Endothelial cell of umbilical vein (primary cell): ENCODE data around the gene ACP1. TPM values are rescaled to one million over a fixed set of nuclear protein-coding genes. Genes with fewer than 3 reads are reported as not detected.

Experiments used
- BruUV-seq: library from RNA; stranded (reverse); fragments of 400-500 nt; replicated peaks from 2 replicates; lab custom pipeline; 2021; lab: Mats Ljungman, UMichigan
- CTCF ChIA-PET: fragments of 300-600, 350-600 bp; sonication (Branson Sonifier 250); formaldehyde crosslinking; loops from one replicate; lab custom pipeline; 2021; ENCODE audit warnings: antibody characterized with exemption, inconsistent platforms; lab: Charles Lee
- POLR2A ChIA-PET: fragments of 300-600, 350-600 bp; sonication (Branson Sonifier 250); formaldehyde crosslinking; loops from one replicate; lab custom pipeline; 2021; ENCODE audit warnings: antibody characterized with exemption, inconsistent platforms; lab: Charles Lee
- DNase-seq: peaks from one replicate; pipeline ENCODE4 v3.0.0-alpha.2; 2011; ENCODE audit warnings: low read depth, low spot score
- FAIRE-seq: peaks from 2 replicates; lab custom pipeline; 2011; peaks lifted over from hg19 to GRCh38; lab: Jason Lieb, UNC
- H2AFZ ChIP-seq: 2 replicates; pipeline ENCODE4 v1.6.0; 2012; ENCODE audit warnings: low read depth, low read length, control low read depth, inconsistent platforms
- H3K27ac ChIP-seq: 2 replicates; pipeline ENCODE4 v1.5.1; 2011; ENCODE audit warnings: low read depth, mild to moderate bottlenecking, control low read depth, low read length, moderate library complexity; ENCODE audit not compliant: insufficient read depth
- H3K27me3 ChIP-seq, 2 experiments: 2 replicates each; pipeline versions ENCODE4 v1.6.0 to v1.6.1; 2011; ENCODE audit warnings: low read length in 2 of 2, mixed read lengths in 1 of 2; ENCODE audit not compliant: control insufficient read depth in 2 of 2, insufficient read depth in 2 of 2
- H3K36me3 ChIP-seq, 2 experiments: 2 replicates in 1 of 2; 3 replicates in 1 of 2; pipeline ENCODE4 v1.5.1; 2011; ENCODE audit warnings: low read length in 2 of 2, mild to moderate bottlenecking in 1 of 2, moderate library complexity in 1 of 2; ENCODE audit not compliant: control insufficient read depth in 2 of 2, insufficient read depth in 2 of 2; ENCODE audit errors: extremely low read depth in 1 of 2
- H3K4me1 ChIP-seq: 3 replicates; pipeline ENCODE4 v1.5.1; 2011; ENCODE audit warnings: mild to moderate bottlenecking, low read length; ENCODE audit not compliant: control insufficient read depth, insufficient read depth; ENCODE audit errors: extremely low read depth
- H3K4me2 ChIP-seq: 2 replicates; pipeline ENCODE4 v1.6.1; 2011; ENCODE audit warnings: low read length, control low read depth, mixed read lengths; ENCODE audit not compliant: insufficient read depth
- H3K4me3 ChIP-seq, 3 experiments: fragments of 200-600 bp in 1 of 3; sonication (generic), shearing (Covaris generic) in 1 of 3; replicated peaks in 1 of 3; 2 replicates each; pipeline ENCODE4 v1.5.1; 2011 to 2016; ENCODE audit warnings: control low read depth in 3 of 3, low read length in 3 of 3, mild to moderate bottlenecking in 2 of 3, inconsistent platforms in 1 of 3, low read depth in 1 of 3, moderate library complexity in 1 of 3; ENCODE audit not compliant: insufficient read depth in 1 of 3
- H3K79me2 ChIP-seq: 2 replicates; pipeline ENCODE4 v1.6.0; 2012; ENCODE audit warnings: low read length, inconsistent platforms; ENCODE audit not compliant: control insufficient read depth, insufficient read depth
- H3K9ac ChIP-seq: replicated peaks from 2 replicates; pipeline ENCODE3; 2011; ENCODE audit warnings: low read length, control low read depth; ENCODE audit not compliant: insufficient read depth; ENCODE audit errors: extremely low read depth
- H3K9me1 ChIP-seq: replicated peaks from 3 replicates; pipeline ENCODE4 v1.6.0; 2011; ENCODE audit warnings: mild to moderate bottlenecking, low read length; ENCODE audit not compliant: control insufficient read depth, insufficient read depth; ENCODE audit errors: extremely low read depth
- H3K9me3 ChIP-seq: replicated peaks from 2 replicates; pipeline ENCODE4 v1.5.1; 2012; ENCODE audit warnings: low read length, inconsistent platforms; ENCODE audit not compliant: control insufficient read depth, insufficient read depth
- H4K20me1 ChIP-seq: replicated peaks from 2 replicates; pipeline ENCODE3; 2011; ENCODE audit warnings: mild to moderate bottlenecking, low read length; ENCODE audit not compliant: control insufficient read depth, insufficient read depth; ENCODE audit errors: extremely low read depth
- EZH2 ChIP-seq: IDR thresholded peaks from 2 replicates; pipeline ENCODE4 v1.6.1; 2012; ENCODE audit warnings: borderline replicate concordance, low read depth, mild to moderate bottlenecking, moderate library complexity, low read length, inconsistent platforms; ENCODE audit not compliant: severe bottlenecking
- FOS ChIP-seq: IDR thresholded peaks from 2 replicates; pipeline ENCODE4 v1.6.1; 2011; ENCODE audit warnings: mild to moderate bottlenecking, low read length, moderate library complexity, borderline replicate concordance; ENCODE audit not compliant: insufficient read depth
- GATA2 ChIP-seq: IDR thresholded peaks from 2 replicates; pipeline ENCODE4 v1.7.0; 2011; ENCODE audit warnings: low read depth, mild to moderate bottlenecking, moderate library complexity, mixed read lengths, low read length; ENCODE audit not compliant: insufficient read length, insufficient read depth
- MYC ChIP-seq: IDR thresholded peaks from one replicate; pipeline ENCODE4 v1.6.1; 2011; ENCODE audit warnings: mild to moderate bottlenecking, low read depth, low read length
- POLR2A ChIP-seq: IDR thresholded peaks from 2 replicates; pipeline ENCODE4 v1.6.1; 2012; ENCODE audit warnings: low read depth, mild to moderate bottlenecking, control low read depth, low read length
- POLR2AphosphoS5 ChIP-seq: IDR thresholded peaks from 2 replicates; pipeline ENCODE4 v1.6.1; 2012; ENCODE audit warnings: low read depth, mild to moderate bottlenecking, control low read depth, low read length, moderate library complexity; ENCODE audit not compliant: insufficient read depth
- dilution Hi-C: fragments of 300-500 bp; cut with MboI; formaldehyde crosslinking; loops from one replicate; pipeline ENCODE4 v1.15.0; 2019; ENCODE audit warnings: low sequenced_read_pairs; ENCODE audit not compliant: extremely low pct_ligation_motif_present
- intact Hi-C: fragments of 100-400 bp; cut with micrococcal nuclease; formaldehyde crosslinking; loops from one replicate; pipeline ENCODE4 v1.10.0; 2022
- polyA plus RNA-seq, 4 experiments: library from polyadenylated mRNA; depleted of rRNA in 3 of 4; stranded (reverse) in 3 of 4; unstranded in 1 of 4; fragments of >200 nt; gene quantifications; 2 replicates each; pipeline versions ENCODE4 v1.2.1 to v1.2.3, GENCODE V29; 2011 to 2012; ENCODE audit warnings: missing spikeins in 1 of 4
- total RNA-seq: library from RNA; stranded (reverse); gene quantifications from 2 replicates; pipeline ENCODE4 v1.2.3, GENCODE V29; 2021
- TF ChIP-seq, protein P1 (sequence below): IDR thresholded peaks from 2 replicates; pipeline ENCODE4 v1.6.1; 2011; ENCODE audit not compliant: insufficient read depth, insufficient read length

ACP1 gene
- total and polyA plus RNA-seq, 2 donors (not counting 3 experiments of a cell fraction or from before 2014, with no cell fraction given): 63.4 to 80.2 TPM

DNA sequence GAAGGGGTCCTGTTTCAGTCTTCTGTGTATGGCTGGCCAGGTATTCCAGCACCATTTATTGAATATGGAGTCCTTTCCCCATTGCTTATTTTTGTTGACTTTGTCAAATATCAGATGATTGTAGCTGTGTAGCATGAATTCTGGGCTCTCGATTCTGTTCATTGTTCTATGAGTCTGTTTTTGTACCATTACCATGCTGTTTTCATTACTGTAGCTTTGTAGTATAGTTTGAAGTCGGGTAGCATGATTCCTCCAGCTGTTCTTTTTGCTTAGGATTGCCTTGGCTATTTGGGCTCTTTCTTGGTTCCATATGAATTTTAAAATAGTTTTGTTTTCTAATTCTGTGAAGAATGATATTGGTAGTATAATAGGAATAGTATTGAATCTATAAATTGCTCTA, 6.9 kb upstream of the ACP1 start:
- TF ChIP-seq FOS (no peak), MYC (no peak)
- ChIA-PET CTCF (no interaction called here), POLR2A (no interaction called here)
- no peak for FAIRE-seq
- Histone ChIP-seq H3K9ac (no peak overlapping the region), H3K9me3 (no peaks in the 10 kb centered on the region), H3K4me2 (no peak overlapping the region), H3K79me2 (no peaks in the 10 kb centered on the region), H2AFZ (no peak overlapping the region), H3K9me1 (no peaks in the 10 kb centered on the region), H3K27ac (no peak overlapping the region), H3K36me3 (no peaks in the 10 kb centered on the region), H4K20me1 (peaks cover 2% of the 10 kb centered on the region), H3K27me3 (no peaks in the 10 kb centered on the region), H3K4me3 (no peak overlapping the region), H3K4me1 (no peaks in the 10 kb centered on the region)
- dilution Hi-C loops: no loop called here
- DNase-seq: no peak
- intact Hi-C loops: no loop called here
- no TSS peak for BruUV-seq

DNA sequence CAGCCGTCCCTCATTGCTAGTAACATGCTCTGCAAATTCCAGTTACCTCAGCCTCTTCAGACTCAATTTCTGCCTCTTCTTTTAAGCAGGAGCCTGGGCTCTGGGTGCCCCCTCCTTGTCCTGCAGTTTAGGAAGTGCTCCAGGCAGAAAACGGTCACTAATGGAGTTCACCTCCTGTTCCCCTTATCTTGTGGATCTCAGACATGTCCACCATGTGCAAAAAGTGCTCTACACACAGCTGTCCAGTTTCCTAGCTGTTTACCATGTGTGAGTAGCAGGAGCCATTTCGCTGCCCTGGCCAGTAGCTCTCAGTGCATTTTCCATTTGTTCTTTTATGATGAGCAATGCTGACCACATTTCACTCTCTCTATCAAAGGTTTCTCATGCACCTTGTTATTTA, 5.8 kb upstream of the ACP1 start:
- no peak overlapping the region for H3K27ac ChIP-seq
- ChIA-PET POLR2A (interaction anchor here (1.0 kb wide), 1 partner anchor 11 kb away, joined by 3 read pairs; no protein-coding TSS in a partner anchor), CTCF (no interaction called here)
- H4K20me1 ChIP-seq: peaks cover 2% of the 10 kb centered on the region
- peaks cover 4% of the 10 kb centered on the region for H3K4me1 ChIP-seq
- no peaks in the 10 kb centered on the region for H3K27me3 ChIP-seq
- dilution Hi-C loops (no loop called here), intact Hi-C loops (no loop called here)
- TF ChIP-seq FOS (no peak), POLR2A (no peak), MYC (no peak), GATA2 (no peak), POLR2AphosphoS5 (no peak), EZH2 (no peak)
- TF ChIP-seq, protein P1, sequence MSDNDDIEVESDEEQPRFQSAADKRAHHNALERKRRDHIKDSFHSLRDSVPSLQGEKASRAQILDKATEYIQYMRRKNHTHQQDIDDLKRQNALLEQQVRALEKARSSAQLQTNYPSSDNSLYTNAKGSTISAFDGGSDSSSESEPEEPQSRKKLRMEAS: no peak
- no peak overlapping the region for H3K4me2 ChIP-seq
- no peaks in the 10 kb centered on the region for H3K9me3 ChIP-seq
- H3K9ac ChIP-seq: no peak overlapping the region
- BruUV-seq: no TSS peak
- H3K9me1 ChIP-seq: no peaks in the 10 kb centered on the region
- H3K79me2 ChIP-seq: no peaks in the 10 kb centered on the region
- H3K4me3 ChIP-seq: no peak overlapping the region
- no peaks in the 10 kb centered on the region for H3K36me3 ChIP-seq
- no peak overlapping the region for H2AFZ ChIP-seq
- DNase-seq (no peak), FAIRE-seq (no peak)
